GM12864 (cell line): ENCODE measurements around the gene CGNL1.

Experiments used
- DNase-seq: peaks from one replicate; pipeline ENCODE4 v3.0.0-alpha.2; 2011; ENCODE audit warnings: low read depth
- H3K4me3 ChIP-seq: 2 replicates; pipeline ENCODE4 v1.5.1; 2011; ENCODE audit warnings: mild to moderate bottlenecking, low read depth, low read length, control low read depth
- CTCF ChIP-seq: IDR thresholded peaks from 2 replicates; pipeline ENCODE4 v1.5.1; 2011; ENCODE audit warnings: low read depth, mild to moderate bottlenecking, moderate library complexity, low read length, control low read depth, inconsistent platforms; ENCODE audit errors: missing control alignments

CGNL1 gene

DNA sequence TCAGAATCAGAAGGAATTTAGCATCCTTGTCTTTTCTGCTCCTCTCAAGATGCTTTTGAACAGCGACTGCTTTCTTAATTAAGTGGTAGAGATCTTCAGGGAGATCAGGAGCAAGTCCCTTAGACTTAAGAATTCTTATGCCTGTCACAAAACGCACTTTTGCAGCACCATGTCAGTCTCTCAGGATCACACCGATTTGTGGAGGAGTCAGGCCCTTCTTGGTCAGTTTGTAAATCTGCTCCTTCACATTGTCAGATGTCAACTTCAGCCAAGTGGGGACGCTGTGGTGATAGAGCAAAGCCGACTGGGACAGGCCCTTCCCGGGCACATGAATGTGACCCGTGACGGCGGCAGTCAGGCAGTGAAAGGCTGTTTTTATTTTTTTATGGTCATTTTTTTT lies 179.7 kb downstream of the CGNL1 start:
- no peak for TF ChIP-seq CTCF
- H3K4me3 ChIP-seq = no peak overlapping the region
- DNase-seq = no peak

DNA sequence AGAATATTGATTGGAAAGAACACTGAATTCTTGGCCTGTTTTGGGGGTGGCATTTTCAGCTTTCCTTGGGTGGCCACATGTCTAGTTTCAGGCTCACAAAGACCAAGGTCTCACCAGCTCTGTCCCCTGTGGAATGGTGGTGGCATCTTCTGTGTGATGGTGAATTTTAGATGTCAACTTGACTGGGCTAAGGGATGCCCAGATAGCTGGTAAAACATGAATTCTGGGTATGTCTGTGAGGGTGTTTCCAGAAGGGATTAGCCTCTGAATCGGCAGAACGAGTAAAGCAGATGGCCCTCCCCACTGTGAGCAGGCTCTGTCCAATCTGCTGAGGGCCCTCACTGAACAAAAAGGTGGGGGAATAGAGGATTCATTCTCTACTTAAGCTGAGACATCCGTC lies 181.0 kb downstream of the CGNL1 start:
- TF ChIP-seq CTCF = no peak
- DNase-seq = no peak
- no peak overlapping the region for H3K4me3 ChIP-seq

DNA sequence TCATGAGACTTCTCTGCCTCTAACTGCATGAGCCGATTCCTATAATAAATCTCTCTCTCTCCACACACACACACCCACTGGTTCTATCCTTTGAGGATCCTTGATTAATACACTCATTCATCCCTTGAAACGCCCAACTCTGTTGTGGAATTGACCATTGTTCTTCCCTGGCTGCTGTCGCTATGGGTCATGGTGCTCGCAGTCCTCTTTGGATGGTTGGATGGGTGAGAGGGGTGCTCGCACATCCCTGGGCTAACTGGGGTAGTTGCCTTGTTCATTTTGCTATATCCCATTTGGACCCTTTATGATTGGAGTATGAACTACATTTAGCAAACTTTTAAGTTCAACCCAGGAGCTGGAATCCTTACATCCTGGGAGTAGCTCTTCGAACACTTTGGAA lies 181.5 kb downstream of the CGNL1 start:
- H3K4me3 ChIP-seq = no peak overlapping the region
- no peak for DNase-seq
- no peak for TF ChIP-seq CTCF

- peak; percentile 95 for TF ChIP-seq CTCF
- no peak overlapping the region for H3K4me3 ChIP-seq
- DNase-seq = no peak
Observed at GRCh38 chr15:57559875-57560274, 183.6 kb downstream of the CGNL1 start.

DNA sequence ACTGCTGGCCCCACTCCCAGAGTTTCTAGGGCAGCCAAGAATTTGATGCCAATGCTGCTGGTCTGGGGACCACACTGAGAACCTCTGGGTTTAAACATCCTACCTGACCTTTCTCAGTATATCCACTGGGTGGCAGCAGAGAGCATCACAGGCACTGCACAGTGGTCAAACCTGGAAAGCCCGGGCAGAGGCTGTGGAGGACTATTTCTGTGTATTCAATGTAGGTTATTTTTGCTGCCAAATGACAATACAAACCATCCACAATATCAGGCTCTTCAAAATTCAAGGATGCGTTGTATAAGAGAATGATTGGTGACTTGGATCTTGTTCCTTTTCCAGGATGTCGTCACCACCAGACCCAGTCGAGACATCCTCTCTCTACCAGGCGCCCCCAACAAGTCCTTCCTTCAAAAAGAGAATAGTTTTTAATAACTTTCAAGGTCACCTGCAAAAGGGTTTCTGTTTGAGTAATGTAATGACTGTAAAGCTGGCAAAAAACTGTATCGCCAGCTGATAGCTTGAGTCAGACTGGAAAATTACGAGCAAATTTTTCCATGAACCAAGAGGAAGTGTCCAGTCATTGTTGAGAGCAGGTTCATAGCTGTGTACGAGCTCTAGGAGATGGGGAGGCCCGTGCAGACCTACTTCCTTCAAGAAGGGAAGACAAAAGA lies 184.9 kb downstream of the CGNL1 start:
- peak; percentile 27 for DNase-seq
- H3K4me3 ChIP-seq = no peak overlapping the region
- peak; percentile 82 for TF ChIP-seq CTCF

DNA sequence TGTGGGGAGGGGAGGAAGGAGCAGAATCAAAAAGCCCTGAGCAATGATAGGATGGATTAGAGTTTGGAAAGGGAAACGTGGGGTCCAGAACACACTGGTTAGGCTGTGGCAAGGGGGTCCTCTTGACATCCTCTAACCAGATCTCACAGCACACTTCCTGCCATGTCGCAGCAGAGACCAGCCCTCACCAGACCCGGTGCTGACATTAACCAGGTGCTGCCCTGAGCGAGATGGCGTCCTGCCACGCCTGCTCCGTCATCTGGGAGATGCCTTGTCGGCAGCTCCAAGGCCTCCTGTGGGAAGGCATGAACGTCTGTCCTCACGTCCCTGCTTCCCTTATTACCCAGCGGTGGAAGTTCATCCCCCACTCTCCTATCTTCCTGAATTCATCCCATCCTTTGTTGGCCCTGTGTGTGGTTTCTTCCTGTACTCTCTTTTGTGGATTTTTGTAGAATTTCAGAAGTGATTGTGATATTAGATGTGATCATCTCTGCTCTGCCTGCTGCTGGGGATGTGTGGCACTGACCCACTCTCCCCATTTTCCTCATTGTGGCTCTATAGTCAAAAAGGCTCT lies 186.0 kb downstream of the CGNL1 start:
- no peak for DNase-seq
- no peak for TF ChIP-seq CTCF
- H3K4me3 ChIP-seq = no peak overlapping the region

DNA sequence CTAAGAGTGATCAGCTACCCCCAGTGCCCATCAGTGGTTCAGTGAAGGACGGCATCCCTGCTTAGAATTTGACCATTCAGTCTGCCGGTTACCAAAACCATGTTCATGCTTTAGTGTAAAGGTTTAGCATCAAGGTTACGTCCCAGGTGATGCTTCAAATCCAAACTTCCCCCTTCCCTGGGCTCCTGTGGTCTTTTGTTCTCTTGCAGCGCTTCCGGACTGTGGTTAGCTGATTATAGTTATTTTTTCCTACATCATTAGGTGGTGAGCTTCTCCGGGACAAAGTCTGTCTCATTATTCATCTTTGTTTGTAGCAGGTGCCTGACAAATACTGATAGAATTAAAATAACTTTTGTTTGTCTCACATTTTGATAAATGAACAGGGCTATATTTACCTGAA lies 187.1 kb downstream of the CGNL1 start:
- no peak for TF ChIP-seq CTCF
- H3K4me3 ChIP-seq = no peak overlapping the region
- DNase-seq = no peak
